ENCODE measurements around the gene MYL2. TPM values are rescaled to one million over a fixed set of nuclear protein-coding genes. Genes with fewer than 3 reads are reported as not detected.
"Not testable (repeated sequence)": the region's sequence is repeated elsewhere in the genome, so short reads cannot be mapped to it uniquely, and the experiment has no call there.

The MYL2 gene
- total RNA-seq, 1 donor from 2014 or later: not detected

DNA sequence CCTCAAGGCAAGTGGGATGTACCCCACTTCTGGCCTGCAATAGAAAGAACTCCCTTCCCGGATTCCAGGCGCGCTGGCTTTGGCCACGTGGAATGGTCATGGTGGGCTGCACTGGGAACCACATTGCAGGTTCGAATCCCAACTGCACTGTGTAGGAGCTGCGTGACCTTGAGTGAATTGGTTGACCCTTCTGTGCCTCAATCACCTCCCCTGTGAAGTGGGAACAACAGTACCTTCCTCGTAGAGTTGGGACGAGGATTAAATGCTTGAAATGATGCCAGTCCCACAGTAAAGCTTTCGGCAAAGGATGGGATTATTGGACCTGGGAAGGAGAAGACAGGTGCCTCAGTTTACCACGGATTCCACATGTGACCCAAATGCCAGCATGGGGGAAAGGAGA lies 36.8 kb upstream of the MYL2 start:
- Histone ChIP-seq H3K4me1 (no peaks in the 10 kb centered on the region), H3K27ac (no peak overlapping the region), H3K9me3 (no peaks in the 10 kb centered on the region), H3K27me3 (no peaks in the 10 kb centered on the region), H3K4me3 (no peak overlapping the region), H3K36me3 (no peaks in the 10 kb centered on the region)
- ATAC-seq (no peak), DNase-seq (no peak)
- TF ChIP-seq, protein P1, sequence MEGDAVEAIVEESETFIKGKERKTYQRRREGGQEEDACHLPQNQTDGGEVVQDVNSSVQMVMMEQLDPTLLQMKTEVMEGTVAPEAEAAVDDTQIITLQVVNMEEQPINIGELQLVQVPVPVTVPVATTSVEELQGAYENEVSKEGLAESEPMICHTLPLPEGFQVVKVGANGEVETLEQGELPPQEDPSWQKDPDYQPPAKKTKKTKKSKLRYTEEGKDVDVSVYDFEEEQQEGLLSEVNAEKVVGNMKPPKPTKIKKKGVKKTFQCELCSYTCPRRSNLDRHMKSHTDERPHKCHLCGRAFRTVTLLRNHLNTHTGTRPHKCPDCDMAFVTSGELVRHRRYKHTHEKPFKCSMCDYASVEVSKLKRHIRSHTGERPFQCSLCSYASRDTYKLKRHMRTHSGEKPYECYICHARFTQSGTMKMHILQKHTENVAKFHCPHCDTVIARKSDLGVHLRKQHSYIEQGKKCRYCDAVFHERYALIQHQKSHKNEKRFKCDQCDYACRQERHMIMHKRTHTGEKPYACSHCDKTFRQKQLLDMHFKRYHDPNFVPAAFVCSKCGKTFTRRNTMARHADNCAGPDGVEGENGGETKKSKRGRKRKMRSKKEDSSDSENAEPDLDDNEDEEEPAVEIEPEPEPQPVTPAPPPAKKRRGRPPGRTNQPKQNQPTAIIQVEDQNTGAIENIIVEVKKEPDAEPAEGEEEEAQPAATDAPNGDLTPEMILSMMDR (IDR thresholded peaks at IDR 0.05): no peak
- intact Hi-C loops (cut with DNase I): no loop called here

DNA sequence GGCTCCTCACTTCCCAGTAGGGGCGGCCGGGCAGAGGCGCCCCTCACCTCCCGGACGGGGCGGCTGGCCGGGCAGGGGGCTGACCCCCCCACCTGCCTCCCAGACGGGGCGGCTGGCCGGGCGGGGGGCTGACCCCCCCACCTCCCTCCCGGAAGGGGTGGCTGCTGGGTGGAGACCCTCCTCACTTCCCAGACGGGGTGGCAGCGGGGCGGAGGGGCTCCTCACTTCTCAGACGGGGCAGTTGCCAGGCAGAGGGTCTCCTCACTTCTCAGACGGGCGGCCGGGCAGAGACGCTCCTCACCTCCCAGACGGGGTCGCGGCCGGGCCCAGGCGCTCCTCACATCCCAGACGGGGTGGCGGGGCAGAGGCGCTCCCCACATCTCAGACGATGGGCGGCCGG lies 30.5 kb upstream of the MYL2 start:
- H3K27me3 ChIP-seq; H3K36me3 ChIP-seq; H3K27ac ChIP-seq; DNase-seq; ATAC-seq; intact Hi-C loops (cut with DNase I); H3K9me3 ChIP-seq; H3K4me1 ChIP-seq; H3K4me3 ChIP-seq: not testable (repeated sequence)

DNA sequence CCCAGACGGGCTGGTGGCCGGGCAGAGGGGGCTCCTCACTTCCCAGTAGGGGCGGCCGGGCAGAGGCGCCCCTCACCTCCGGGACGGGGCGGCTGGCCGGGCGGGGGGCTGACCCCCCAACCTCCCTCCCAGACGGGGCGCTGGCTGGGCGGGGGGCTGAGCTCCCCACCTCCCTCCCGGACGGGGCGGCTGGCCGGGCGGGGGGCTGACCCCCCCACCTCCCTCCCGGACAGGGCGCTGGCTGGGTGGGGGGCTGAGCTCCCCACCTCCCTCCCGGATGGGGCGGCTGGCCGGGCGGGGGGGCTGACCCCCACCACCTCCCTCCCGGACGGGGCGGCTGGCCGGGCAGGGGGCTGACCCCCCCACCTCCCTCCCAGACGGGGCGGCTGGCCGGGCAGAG lies 30.1 kb upstream of the MYL2 start:
- H3K27me3 ChIP-seq; H3K4me1 ChIP-seq; H3K36me3 ChIP-seq; ATAC-seq; DNase-seq; H3K27ac ChIP-seq; intact Hi-C loops (cut with DNase I); H3K4me3 ChIP-seq: not testable (repeated sequence)
- H3K9me3 ChIP-seq: peaks cover 11% of the 10 kb centered on the region

DNA sequence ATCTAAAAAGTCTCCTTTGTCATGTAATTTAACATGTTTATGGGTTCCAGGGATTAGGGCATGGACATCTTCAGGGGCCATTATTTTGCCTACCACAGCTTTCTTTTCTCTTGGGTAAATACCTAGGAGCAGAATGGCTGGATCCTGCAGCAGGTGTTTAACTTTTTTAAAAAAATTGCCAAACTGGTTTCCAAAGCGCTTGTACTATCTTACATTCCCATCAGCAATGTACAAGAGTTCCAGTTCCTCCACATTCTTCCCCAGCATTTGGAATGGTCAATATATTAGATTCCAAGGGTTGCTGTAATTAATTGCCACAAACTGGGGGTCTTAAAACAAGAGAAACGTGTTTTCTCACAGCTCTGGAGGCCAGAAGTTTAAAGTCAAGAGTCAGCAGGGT lies 27.7 kb upstream of the MYL2 start:
- H3K27me3 ChIP-seq: no peaks in the 10 kb centered on the region
- peaks cover 11% of the 10 kb centered on the region for H3K9me3 ChIP-seq
- DNase-seq (no peak), ATAC-seq (no peak)
- H3K36me3 ChIP-seq: no peaks in the 10 kb centered on the region
- H3K27ac ChIP-seq: no peak overlapping the region
- H3K4me3 ChIP-seq: no peak overlapping the region
- no peaks in the 10 kb centered on the region for H3K4me1 ChIP-seq
- TF ChIP-seq, protein P1 (IDR thresholded peaks at IDR 0.05): no peak
- intact Hi-C loops (cut with DNase I): no loop called here

DNA sequence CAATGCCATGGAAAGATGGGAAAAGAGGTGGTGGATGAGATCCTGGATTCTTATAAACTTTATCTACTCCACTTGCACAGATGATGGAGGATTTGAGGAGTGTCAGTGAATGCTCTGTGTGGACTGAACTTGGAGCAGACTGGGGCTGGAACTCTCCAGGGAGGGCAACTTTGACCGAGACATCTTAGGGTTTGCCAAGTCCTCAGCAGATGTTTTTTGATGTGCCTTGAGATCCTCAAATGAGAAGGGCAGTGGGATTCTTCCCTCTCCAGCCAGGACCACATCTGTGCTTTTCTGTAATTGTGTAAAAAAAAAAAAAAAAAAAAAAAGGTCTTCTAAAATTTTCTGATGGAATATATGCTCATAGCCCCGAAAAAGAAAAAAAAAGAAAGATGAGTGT lies 23.0 kb upstream of the MYL2 start:
- DNase-seq (no peak), ATAC-seq (no peak)
- TF ChIP-seq, protein P1 (IDR thresholded peaks at IDR 0.05): no peak
- Histone ChIP-seq H3K4me1 (no peaks in the 10 kb centered on the region), H3K9me3 (peaks cover 11% of the 10 kb centered on the region), H3K27me3 (peaks cover 14% of the 10 kb centered on the region), H3K4me3 (no peak overlapping the region), H3K27ac (no peak overlapping the region), H3K36me3 (no peaks in the 10 kb centered on the region)
- intact Hi-C loops (cut with DNase I): no loop called here

DNA sequence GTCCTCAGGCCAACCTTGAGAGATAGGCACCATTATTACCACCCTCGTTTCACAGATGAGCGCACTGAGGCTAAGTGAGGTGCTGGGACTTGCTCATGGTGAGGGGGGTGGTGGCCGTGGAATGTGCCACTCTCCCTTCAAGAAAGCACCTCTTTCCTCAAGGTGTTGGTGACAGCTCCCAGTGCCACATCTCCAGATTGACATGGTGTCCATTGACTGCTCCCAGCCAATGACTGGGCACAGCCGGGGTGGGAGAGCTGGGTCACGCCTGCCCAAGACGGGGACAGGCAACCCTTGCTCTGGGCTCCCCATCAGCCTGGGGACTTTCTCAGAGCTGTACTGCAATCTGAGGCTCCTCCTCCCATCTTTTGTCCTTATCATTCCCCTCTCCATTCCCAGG lies 21.0 kb upstream of the MYL2 start:
- TF ChIP-seq, protein P1 (IDR thresholded peaks at IDR 0.05): no peak
- Histone ChIP-seq H3K36me3 (no peaks in the 10 kb centered on the region), H3K27me3 (peaks cover 18% of the 10 kb centered on the region), H3K9me3 (peaks cover 8% of the 10 kb centered on the region), H3K4me3 (no peak overlapping the region), H3K27ac (no peak overlapping the region), H3K4me1 (no peaks in the 10 kb centered on the region)
- intact Hi-C loops (cut with DNase I): no loop called here
- peak; percentile 50 for DNase-seq
- no peak for ATAC-seq

DNA sequence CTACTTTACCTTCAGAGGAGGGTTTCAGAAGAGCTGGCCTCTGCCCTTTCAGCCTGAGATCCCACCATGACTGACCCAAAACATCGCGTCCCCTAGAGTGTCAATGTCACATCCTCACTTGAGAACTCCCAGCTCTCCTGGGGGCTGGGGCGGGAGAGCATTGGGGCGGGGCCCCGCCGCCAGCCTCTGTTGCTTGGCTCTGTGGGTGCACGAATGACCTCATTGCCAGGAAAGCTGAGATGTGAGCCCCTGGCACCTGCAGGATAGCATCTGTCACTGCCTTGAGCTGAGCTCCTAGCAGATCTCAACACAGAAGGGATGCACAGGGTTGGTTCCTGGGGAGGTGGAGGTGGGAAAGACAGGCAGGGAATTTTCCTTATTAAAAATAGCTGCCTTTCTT lies 20.6 kb upstream of the MYL2 start:
- no peaks in the 10 kb centered on the region for H3K4me1 ChIP-seq
- ATAC-seq (no peak), DNase-seq (no peak)
- peaks cover 18% of the 10 kb centered on the region for H3K27me3 ChIP-seq
- TF ChIP-seq, protein P1 (IDR thresholded peaks at IDR 0.05): no peak
- no peak overlapping the region for H3K27ac ChIP-seq
- peaks cover 4% of the 10 kb centered on the region for H3K9me3 ChIP-seq
- H3K4me3 ChIP-seq: no peak overlapping the region
- intact Hi-C loops (cut with DNase I): no loop called here
- no peaks in the 10 kb centered on the region for H3K36me3 ChIP-seq

Measured in upper lobe of right lung (tissue), 1 donor.